Suprapubic skin (tissue), 4 donors: ENCODE data around the gene EXOC3. TPM values are rescaled to one million over a fixed set of nuclear protein-coding genes. Genes with fewer than 3 reads are reported as not detected.
A peak's percentile ranks its signal among the peaks of the same experiment; 100 is the strongest.

Experiments
- DNase-seq, 2 donors: peaks; one replicate each; pipeline ENCODE4 v3.0.0-alpha.2; 2019; ENCODE audit warnings: low spot score in 2 of 2
- H3K27ac ChIP-seq: fragments of 200-600 bp; sonication (generic); one replicate; pipeline ENCODE4 v1.5.1; 2019
- H3K27me3 ChIP-seq: fragments of 200-600 bp; sonication (generic); one replicate; pipeline ENCODE4 v1.5.1; 2019
- H3K36me3 ChIP-seq: fragments of 200-600 bp; sonication (generic); one replicate; pipeline ENCODE4 v1.5.1; 2019
- H3K4me1 ChIP-seq: fragments of 200-600 bp; sonication (generic); one replicate; pipeline ENCODE4 v1.5.1; 2019
- H3K4me3 ChIP-seq: fragments of 200-600 bp; sonication (generic); one replicate; pipeline ENCODE4 v1.5.1; 2019; ENCODE audit warnings: mild to moderate bottlenecking
- H3K9me3 ChIP-seq: fragments of 200-600 bp; sonication (generic); one replicate; pipeline ENCODE4 v1.5.1; 2019
- EP300 ChIP-seq: sonication (generic); formaldehyde crosslinking; IDR thresholded peaks from one replicate; pipeline ENCODE4 v1.6.1; 2017; ENCODE audit warnings: antibody characterized with exemption
- POLR2A ChIP-seq, 2 donors: fragments of 450-650 bp; IDR thresholded peaks; one replicate each; pipeline ENCODE4 v1.6.1; 2017; ENCODE audit warnings: antibody characterized with exemption in 2 of 2, mild to moderate bottlenecking in 2 of 2, moderate library complexity in 2 of 2
- POLR2AphosphoS5 ChIP-seq, 3 donors: sonication (generic); formaldehyde crosslinking; IDR thresholded peaks; one replicate each; pipeline ENCODE4 v1.6.1; 2017; ENCODE audit warnings: antibody characterized with exemption in 3 of 3
- WGBS: methylation state at CpG from one replicate; pipeline ENCODE4 v1.1.5; 2018; 5-methylcytosine and 5-hydroxymethylcytosine counted together
- total RNA-seq, 4 donors: library from RNA; depleted of rRNA; stranded (reverse); fragments of >200 nt; gene quantifications; one replicate each; pipeline ENCODE4 v1.1.0, GENCODE V29; 2016
- TF ChIP-seq, protein P1 (sequence below), 2 donors: fragments of 200-600 bp in 1 of 2; fragments of 450-650 bp in 1 of 2; sonication (generic) in 1 of 2; IDR thresholded peaks; one replicate each; pipeline ENCODE4 v1.5.1; 2016 to 2019; ENCODE audit warnings: antibody characterized with exemption in 2 of 2, mild to moderate bottlenecking in 1 of 2, moderate library complexity in 1 of 2

EXOC3 gene
- total RNA-seq, 4 donors from 2014 or later: 68.9 to 199 (median 83.4) TPM

DNA sequence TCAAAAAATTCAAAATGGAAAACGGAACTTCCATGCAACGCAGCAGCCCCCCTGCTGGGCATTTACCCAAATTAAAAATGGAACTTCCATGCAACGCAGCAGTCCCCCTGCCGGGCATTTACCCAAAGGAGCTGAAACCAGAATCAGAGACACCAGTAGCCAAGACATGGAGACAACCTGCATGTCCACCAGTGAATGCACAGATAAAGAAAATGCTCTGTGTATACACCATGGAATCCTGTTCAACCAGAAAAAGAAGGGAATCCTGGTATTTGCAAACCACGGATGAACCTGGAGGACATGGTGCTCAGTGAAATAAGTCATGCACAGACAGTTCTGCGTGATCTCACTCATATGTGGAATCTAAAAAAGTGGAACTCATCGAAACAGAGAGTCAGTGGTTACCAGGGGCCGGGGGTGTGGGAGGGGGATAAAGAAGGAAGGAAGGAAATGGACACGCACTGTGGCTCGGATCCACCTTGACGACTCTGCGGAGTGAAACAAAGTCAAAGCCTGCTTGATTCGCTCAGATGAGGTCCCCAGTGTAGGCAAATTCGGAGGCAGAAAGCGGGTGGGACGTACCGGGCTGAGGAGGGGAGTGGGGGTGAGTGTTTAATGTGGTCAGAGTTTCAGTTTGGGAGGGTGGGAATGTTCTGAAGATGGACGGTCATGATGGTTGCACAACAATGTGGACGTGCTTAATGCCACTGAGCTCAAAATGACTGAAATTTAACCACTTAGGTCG, 40.2 kb upstream of the EXOC3 start:
- Histone ChIP-seq H3K4me1 (peaks cover 17% of the 10 kb centered on the region), H3K4me3 (no peak overlapping the region), H3K27me3 (peaks cover 8% of the 10 kb centered on the region), H3K36me3 (no peaks in the 10 kb centered on the region), H3K27ac (no peak overlapping the region), H3K9me3 (no peaks in the 10 kb centered on the region)
- DNase-seq: peak; percentile 56 to 61
- 86% methylated on average over 20 of the region's 20 CpGs for WGBS
- TF ChIP-seq, protein P1, sequence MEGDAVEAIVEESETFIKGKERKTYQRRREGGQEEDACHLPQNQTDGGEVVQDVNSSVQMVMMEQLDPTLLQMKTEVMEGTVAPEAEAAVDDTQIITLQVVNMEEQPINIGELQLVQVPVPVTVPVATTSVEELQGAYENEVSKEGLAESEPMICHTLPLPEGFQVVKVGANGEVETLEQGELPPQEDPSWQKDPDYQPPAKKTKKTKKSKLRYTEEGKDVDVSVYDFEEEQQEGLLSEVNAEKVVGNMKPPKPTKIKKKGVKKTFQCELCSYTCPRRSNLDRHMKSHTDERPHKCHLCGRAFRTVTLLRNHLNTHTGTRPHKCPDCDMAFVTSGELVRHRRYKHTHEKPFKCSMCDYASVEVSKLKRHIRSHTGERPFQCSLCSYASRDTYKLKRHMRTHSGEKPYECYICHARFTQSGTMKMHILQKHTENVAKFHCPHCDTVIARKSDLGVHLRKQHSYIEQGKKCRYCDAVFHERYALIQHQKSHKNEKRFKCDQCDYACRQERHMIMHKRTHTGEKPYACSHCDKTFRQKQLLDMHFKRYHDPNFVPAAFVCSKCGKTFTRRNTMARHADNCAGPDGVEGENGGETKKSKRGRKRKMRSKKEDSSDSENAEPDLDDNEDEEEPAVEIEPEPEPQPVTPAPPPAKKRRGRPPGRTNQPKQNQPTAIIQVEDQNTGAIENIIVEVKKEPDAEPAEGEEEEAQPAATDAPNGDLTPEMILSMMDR (IDR thresholded peaks at IDR 0.05): no peak
- TF ChIP-seq POLR2AphosphoS5 (IDR thresholded peaks at IDR 0.05): no peak
- no peak for TF ChIP-seq POLR2A (IDR thresholded peaks at IDR 0.05)
- no peak for TF ChIP-seq EP300

DNA sequence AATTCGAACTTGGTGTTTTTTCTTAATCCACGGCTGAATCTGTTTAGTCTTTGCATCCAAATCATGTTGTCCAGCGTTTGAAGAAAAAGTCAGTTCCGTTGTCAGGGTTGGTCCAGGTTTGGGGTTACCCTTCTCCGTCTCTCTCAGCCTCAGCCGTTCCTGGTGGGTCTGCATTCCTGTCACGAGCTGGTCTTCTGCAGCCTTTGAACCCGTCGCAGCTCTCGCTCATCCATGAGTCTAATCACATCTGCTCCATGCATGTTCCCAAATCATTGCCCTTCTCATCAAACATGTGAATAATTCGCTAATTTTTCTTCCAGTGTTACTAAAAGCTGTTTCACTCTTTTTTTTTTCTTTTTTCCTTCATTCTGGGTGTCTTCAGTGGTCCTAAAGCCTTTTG, 39.0 kb upstream of the EXOC3 start:
- H3K4me3 ChIP-seq: no peak overlapping the region
- H3K9me3 ChIP-seq: no peaks in the 10 kb centered on the region
- no peak overlapping the region for H3K27ac ChIP-seq
- no peaks in the 10 kb centered on the region for H3K36me3 ChIP-seq
- peak in 1 of 2 donors; percentile 40 for DNase-seq
- TF ChIP-seq POLR2A (IDR thresholded peaks at IDR 0.05): no peak
- WGBS: 93% methylated on average over 11 of the region's 11 CpGs
- H3K4me1 ChIP-seq: peaks cover 16% of the 10 kb centered on the region
- peaks cover 8% of the 10 kb centered on the region for H3K27me3 ChIP-seq

DNA sequence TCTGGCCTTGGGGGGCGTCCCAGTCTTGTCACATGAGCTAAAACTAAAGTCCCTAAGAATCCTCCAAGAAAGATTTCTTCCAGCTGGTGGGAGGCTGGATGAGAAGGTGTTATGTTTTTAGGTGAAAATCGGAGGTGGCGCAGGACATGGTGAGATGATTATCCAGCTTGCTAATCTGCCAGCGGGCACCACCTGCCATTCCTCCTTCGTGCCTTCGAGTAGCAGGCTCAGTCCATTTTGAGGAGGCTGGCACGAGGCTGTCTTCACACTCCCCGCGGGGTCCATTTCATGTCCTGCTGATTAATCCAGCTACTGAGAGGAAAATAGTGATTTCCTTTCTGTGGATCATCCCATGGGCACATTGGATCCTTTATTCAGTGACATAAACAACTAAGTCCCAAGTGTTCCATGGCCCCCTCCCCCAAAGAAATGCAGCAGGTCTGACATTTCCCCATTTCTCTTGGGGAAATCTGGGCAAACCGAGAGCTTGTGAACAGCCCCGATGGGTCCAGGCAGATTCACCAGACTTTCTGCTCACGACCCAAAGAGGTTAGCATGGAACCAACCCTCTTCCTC, 38.2 kb upstream of the EXOC3 start:
- DNase-seq: peak; percentile 44 to 69
- TF ChIP-seq, protein P1 (IDR thresholded peaks at IDR 0.05): no peak
- no peak for TF ChIP-seq EP300
- TF ChIP-seq POLR2AphosphoS5 (IDR thresholded peaks at IDR 0.05): no peak
- TF ChIP-seq POLR2A (IDR thresholded peaks at IDR 0.05): no peak
- Histone ChIP-seq H3K36me3 (no peaks in the 10 kb centered on the region), H3K27ac (no peak overlapping the region), H3K4me3 (no peak overlapping the region), H3K27me3 (peaks cover 8% of the 10 kb centered on the region), H3K9me3 (no peaks in the 10 kb centered on the region), H3K4me1 (peaks cover 8% of the 10 kb centered on the region)
- WGBS: 92% methylated on average over 11 of the region's 12 CpGs

DNA sequence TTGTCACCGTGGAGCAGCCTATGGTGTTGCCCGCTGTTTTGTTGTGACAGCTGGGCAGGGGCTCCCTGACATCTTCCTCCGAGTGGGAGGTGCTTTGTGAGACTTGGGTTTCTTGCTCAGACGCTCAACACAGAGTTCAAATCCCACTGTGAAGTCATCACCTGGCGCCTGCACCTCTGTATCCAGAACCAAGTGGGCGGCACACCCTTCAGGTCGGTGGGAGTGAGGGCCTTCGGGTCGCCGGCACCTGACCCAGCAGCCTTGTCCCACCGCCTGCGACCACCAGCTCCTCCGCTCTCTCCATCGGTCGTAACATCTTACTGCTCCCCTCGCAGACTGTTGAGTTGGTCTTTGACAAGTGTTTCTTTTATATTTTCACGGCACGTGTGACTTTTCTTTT, 37.6 kb upstream of the EXOC3 start:
- Histone ChIP-seq H3K4me1 (peaks cover 1% of the 10 kb centered on the region), H3K27me3 (peaks cover 8% of the 10 kb centered on the region), H3K36me3 (no peaks in the 10 kb centered on the region), H3K4me3 (no peak overlapping the region), H3K27ac (no peak overlapping the region), H3K9me3 (no peaks in the 10 kb centered on the region)
- DNase-seq: peak; percentile 45 to 70
- 91% methylated on average over 18 of the region's 18 CpGs for WGBS
- TF ChIP-seq EP300: no peak
- no peak for TF ChIP-seq POLR2AphosphoS5 (IDR thresholded peaks at IDR 0.05)
- TF ChIP-seq POLR2A (IDR thresholded peaks at IDR 0.05): no peak
- TF ChIP-seq, protein P1 (IDR thresholded peaks at IDR 0.05): no peak

DNA sequence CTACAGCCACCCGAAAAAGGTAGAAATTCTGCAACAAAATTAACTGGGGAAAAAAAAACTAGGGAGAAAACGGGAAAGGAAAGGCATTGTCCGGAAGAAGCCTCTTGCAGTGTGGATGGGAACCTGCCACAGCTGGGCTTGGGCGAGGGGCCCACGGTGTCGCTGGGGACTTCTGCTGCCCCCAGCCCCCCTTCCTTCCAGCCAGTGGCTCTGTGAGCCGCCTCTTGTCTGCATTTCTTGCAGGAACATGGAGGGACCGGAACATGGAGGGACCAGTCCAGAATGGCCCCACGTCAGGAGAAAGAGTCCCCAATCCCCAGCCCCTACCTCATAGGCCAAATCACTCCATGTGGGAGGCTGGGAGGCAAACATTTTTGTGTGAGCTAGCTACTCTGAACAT, 36.9 kb upstream of the EXOC3 start:
- peak in 1 of 2 donors; percentile 24 for DNase-seq
- 91% methylated on average over 9 of the region's 9 CpGs for WGBS
- Histone ChIP-seq H3K27ac (no peak overlapping the region), H3K27me3 (peaks cover 5% of the 10 kb centered on the region), H3K36me3 (no peaks in the 10 kb centered on the region), H3K9me3 (no peaks in the 10 kb centered on the region), H3K4me3 (no peak overlapping the region), H3K4me1 (no peaks in the 10 kb centered on the region)
- no peak for TF ChIP-seq POLR2A (IDR thresholded peaks at IDR 0.05)
- TF ChIP-seq, protein P1 (IDR thresholded peaks at IDR 0.05): no peak
- TF ChIP-seq EP300: no peak
- no peak for TF ChIP-seq POLR2AphosphoS5 (IDR thresholded peaks at IDR 0.05)
